K562 (cell line): ENCODE measurements around the gene EPB41L4B. TPM values are rescaled to one million over a fixed set of nuclear protein-coding genes. Genes with fewer than 3 reads are reported as not detected.

Source experiments
- ATAC-seq: fragments of 200-7000 bp; cut with Tn5 transposase; 3 replicates; pipeline ENCODE4 v1.9.1; 2020; ENCODE audit warnings: moderate library complexity
- BruUV-seq: library from RNA; stranded (reverse); fragments of 400-500 nt; replicated peaks from 2 replicates; lab custom pipeline; 2021; lab: Mats Ljungman, UMichigan
- CTCF ChIA-PET: fragments of 300-600 bp; formaldehyde crosslinking; extraction: SDS; loops from one replicate; lab custom pipeline; 2021; ENCODE audit warnings: low intra/inter-chr PET ratio; lab: Yijun Ruan, JAX
- POLR2A ChIA-PET: fragments of 300-600, 350-650 bp; sonication (Branson Sonifier 250); formaldehyde crosslinking; extraction: SDS; loops from one replicate; lab custom pipeline; 2021; ENCODE audit warnings: antibody characterized with exemption, inconsistent platforms; lab: Yijun Ruan, JAX
- DNase-seq, 4 experiments: peaks; one replicate each; pipeline versions ENCODE4 v3.0.0 to v3.0.0-alpha.2; 2011 to 2018; ENCODE audit warnings: low spot score in 3 of 4, mixed read lengths in 3 of 4; ENCODE audit errors: extremely low read depth in 1 of 4
- FAIRE-seq: peaks from 2 replicates; lab custom pipeline; 2011; peaks lifted over from hg19 to GRCh38; lab: Jason Lieb, UNC
- H2AFZ ChIP-seq: 2 replicates; pipeline ENCODE4 v1.6.0; 2011; ENCODE audit warnings: low read depth, low read length, control low read depth, inconsistent platforms
- H3K27ac ChIP-seq: fragments of 200-600 bp; 3 replicates; pipeline ENCODE4 v1.8.0; 2011; ENCODE audit warnings: low read depth, mild to moderate bottlenecking, control low read depth, inconsistent platforms, low read length, moderate library complexity, mixed read lengths; ENCODE audit errors: extremely low read depth
- H3K27me3 ChIP-seq, 2 experiments: fragments of 300-600 bp in 1 of 2; 2 replicates in 1 of 2; 3 replicates in 1 of 2; pipeline versions ENCODE4 v1.6.0 to v1.8.0; 2011; ENCODE audit warnings: inconsistent platforms in 2 of 2, low read length in 2 of 2, mild to moderate bottlenecking in 1 of 2, mixed read lengths in 1 of 2, moderate library complexity in 1 of 2; ENCODE audit not compliant: control insufficient read depth in 2 of 2, insufficient read depth in 2 of 2
- H3K36me3 ChIP-seq: fragments of 300-600 bp; 3 replicates; pipeline ENCODE4 v1.8.0; 2011; ENCODE audit warnings: mild to moderate bottlenecking, low read length, inconsistent platforms; ENCODE audit not compliant: control insufficient read depth, insufficient read depth
- H3K4me1 ChIP-seq, 2 experiments: fragments of 200-600 bp in 1 of 2; replicated peaks in 1 of 2; 2 replicates in 1 of 2; 3 replicates in 1 of 2; pipeline versions ENCODE4 v1.5.1 to v1.8.0; 2011; ENCODE audit warnings: inconsistent platforms in 2 of 2, low read length in 2 of 2, mild to moderate bottlenecking in 1 of 2, mixed read lengths in 1 of 2, moderate library complexity in 1 of 2; ENCODE audit not compliant: control insufficient read depth in 2 of 2, insufficient read depth in 2 of 2
- H3K4me2 ChIP-seq: 2 replicates; pipeline ENCODE4 v1.6.1; 2011; ENCODE audit warnings: low read length, control low read depth, inconsistent platforms, mixed read lengths; ENCODE audit not compliant: insufficient read depth
- H3K4me3 ChIP-seq: fragments of 200-600 bp; sonication (generic), shearing (Covaris generic); 2 replicates; pipeline ENCODE4 v1.5.1; 2016; ENCODE audit warnings: control low read depth, inconsistent platforms
- H3K79me2 ChIP-seq: fragments of 200-600 bp; 3 replicates; pipeline ENCODE4 v1.8.0; 2011; ENCODE audit warnings: low read length, inconsistent platforms; ENCODE audit not compliant: control insufficient read depth, insufficient read depth
- H3K9ac ChIP-seq, 2 experiments: 2 replicates each; pipeline versions ENCODE4 v1.6.0 to v1.6.1; 2011; ENCODE audit warnings: low read depth in 2 of 2, low read length in 2 of 2, control low read depth in 1 of 2, inconsistent platforms in 1 of 2, mild to moderate bottlenecking in 1 of 2, mixed read lengths in 1 of 2; ENCODE audit not compliant: insufficient read depth in 1 of 2
- H3K9me1 ChIP-seq: one replicate; pipeline ENCODE4 v1.6.0; 2011; ENCODE audit warnings: inconsistent platforms, mild to moderate bottlenecking, low read length, moderate library complexity; ENCODE audit not compliant: control insufficient read depth, insufficient read depth
- H3K9me3 ChIP-seq: replicated peaks from 2 replicates; pipeline ENCODE4 v1.5.1; 2011; ENCODE audit warnings: low read depth, low read length, inconsistent platforms; ENCODE audit not compliant: control insufficient read depth, insufficient read depth
- H4K20me1 ChIP-seq: replicated peaks from 2 replicates; pipeline ENCODE4 v1.6.1; 2011; ENCODE audit warnings: low read length, inconsistent platforms, mixed read lengths; ENCODE audit not compliant: control insufficient read depth, insufficient read depth
- CREB1 ChIP-seq, 2 experiments: sonication (generic) in 1 of 2; formaldehyde crosslinking in 1 of 2; IDR thresholded peaks; 2 replicates each; pipeline versions ENCODE4 v1.6.1 to v1.8.0; 2012 to 2022; ENCODE audit warnings: inconsistent platforms in 1 of 2, mild to moderate bottlenecking in 1 of 2, missing genetic modification reagents in 1 of 2, moderate library complexity in 1 of 2
- FOXA1 ChIP-seq: fragments of 450-650 bp; IDR thresholded peaks from 2 replicates; pipeline ENCODE4 v1.6.1; 2016; ENCODE audit warnings: mild to moderate bottlenecking, borderline replicate concordance
- MEIS2 ChIP-seq: fragments of 450-650 bp; IDR thresholded peaks from 2 replicates; pipeline ENCODE4 v1.6.1; 2014; ENCODE audit warnings: mild to moderate bottlenecking; ENCODE audit not compliant: partially characterized antibody
- PYGO2 ChIP-seq: fragments of 450-650 bp; IDR thresholded peaks from 2 replicates; pipeline ENCODE4 v1.6.1; 2016; ENCODE audit warnings: mild to moderate bottlenecking, missing genetic modification characterization, moderate library complexity, missing compliant biosample characterization
- SNIP1 ChIP-seq: fragments of 450-650 bp; IDR thresholded peaks from 2 replicates; pipeline ENCODE4 v1.7.1; 2017; ENCODE audit warnings: low read depth, mild to moderate bottlenecking
- YBX1 ChIP-seq: fragments of 450-650 bp; IDR thresholded peaks from 2 replicates; pipeline ENCODE4 v1.7.1; 2016; ENCODE audit warnings: mild to moderate bottlenecking
- ZBTB17 ChIP-seq: fragments of 450-650 bp; formaldehyde crosslinking; IDR thresholded peaks from 2 replicates; pipeline ENCODE4 v1.4.0; 2020; ENCODE audit warnings: mild to moderate bottlenecking
- ZNF140 ChIP-seq: fragments of 250-450 bp; sonication (Bioruptor Pico); IDR thresholded peaks from 2 replicates; pipeline ENCODE4 v1.8.0; 2021; ENCODE audit warnings: moderate library complexity, mild to moderate bottlenecking, inconsistent platforms
- ZNF717 ChIP-seq: fragments of 250-450 bp; sonication (Bioruptor Pico); IDR thresholded peaks from 2 replicates; pipeline ENCODE4 v1.5.0; 2021
- WGBS: fragments of 100-300 bp; shearing (Covaris generic); methylation state at CpG from one replicate; pipeline ENCODE4 v1.1.6; 2016; ENCODE audit warnings: low coverage, mixed read lengths; ENCODE audit not compliant: insufficient coverage; ENCODE audit errors: missing lambda C conversion rate; 5-methylcytosine and 5-hydroxymethylcytosine counted together
- in situ Hi-C: fragments of 300-500 bp; cut with MboI; formaldehyde crosslinking; loops from 4 replicates; pipeline ENCODE4 v1.15.0; 2018; ENCODE audit warnings: inconsistent platforms, mixed read lengths
- intact Hi-C: fragments of 100-400 bp; cut with micrococcal nuclease; formaldehyde crosslinking; loops from 2 replicates; pipeline ENCODE4 v1.14.2; 2022
- polyA plus RNA-seq, 8 experiments: library from polyadenylated mRNA; depleted of rRNA in 4 of 8; stranded (reverse) in 5 of 8; unstranded in 3 of 8; fragments of >200 nt; fragmentation: Nextera tagmentation in 2 of 8; fragmentation: Illumina TruSeq in 1 of 8; extraction: Ambion mirVana in 2 of 8; extraction: Trizol in 1 of 8; gene quantifications; 2 replicates each; pipeline versions ENCODE4 v1.2.1 to v1.2.3, GENCODE V29; 2011 to 2014; ENCODE audit warnings: inconsistent platforms in 1 of 8, missing spikeins in 1 of 8
- total RNA-seq, 7 experiments: library from RNA; depleted of rRNA in 6 of 7; stranded (reverse); fragments of >200 nt in 6 of 7; fragmentation: Illumina TruSeq in 2 of 7; extraction: Trizol in 2 of 7; gene quantifications; 2 replicates each; pipeline versions ENCODE4 v1.2.1 to v1.2.3, GENCODE V29; 2011 to 2021; ENCODE audit warnings: low replicate concordance in 1 of 7
- TF ChIP-seq, protein P1 (sequence below): fragments of 250-450 bp; sonication (Bioruptor Pico); IDR thresholded peaks from 2 replicates; pipeline ENCODE4 v1.5.0; 2020; ENCODE audit warnings: mild to moderate bottlenecking, borderline replicate concordance
- TF ChIP-seq, protein P2 (sequence below), 2 experiments: fragments of 450-650 bp; IDR thresholded peaks; 2 replicates each; pipeline ENCODE4 v1.6.1; 2018; ENCODE audit warnings: mild to moderate bottlenecking in 2 of 2, low read depth in 1 of 2; ENCODE audit not compliant: partially characterized antibody in 2 of 2
- TF ChIP-seq, protein P3 (sequence below): fragments of 250-450 bp; sonication (Bioruptor Pico); IDR thresholded peaks from 2 replicates; pipeline ENCODE4 v1.5.0; 2020; ENCODE audit warnings: mild to moderate bottlenecking

Gene EPB41L4B
- total and polyA plus RNA-seq, 9 of the 15 experiments (the other 6 are each of a cell fraction or from before 2014, with no cell fraction given): 0.09 to 0.38 (median 0.21) TPM

DNA sequence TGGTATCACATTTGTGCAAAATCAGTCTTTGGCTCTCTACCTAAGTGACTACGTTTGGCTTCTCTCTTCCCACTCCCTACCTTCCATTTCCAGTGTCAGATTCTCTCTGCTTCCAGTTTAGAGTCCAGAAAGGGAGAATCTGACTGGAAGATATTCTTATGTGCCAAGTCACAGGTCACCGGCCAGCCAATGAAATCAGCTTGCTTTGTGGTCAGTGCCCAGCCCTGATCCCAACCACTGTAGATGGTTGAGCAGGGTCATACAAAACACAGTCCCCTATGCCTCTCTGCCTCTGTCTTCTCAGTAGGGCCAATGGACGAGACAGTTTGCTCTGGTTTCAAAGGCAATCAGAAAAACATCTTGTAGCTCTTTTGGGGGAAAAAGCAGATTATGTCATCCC is 15.6 kb upstream of the EPB41L4B start:
- Histone ChIP-seq H3K36me3 (no peaks in the 10 kb centered on the region), H3K9ac (no peak overlapping the region), H3K4me1 (peaks cover 0 to 11% of the 10 kb centered on the region in 2 experiments; a peak in 2 of 5 replicates), H3K4me2 (no peak overlapping the region), H3K79me2 (no peaks in the 10 kb centered on the region), H3K4me3 (no peak overlapping the region), H3K9me1 (no peaks in the 10 kb centered on the region), H2AFZ (no peak overlapping the region), H3K9me3 (no peaks in the 10 kb centered on the region), H4K20me1 (no peaks in the 10 kb centered on the region), H3K27me3 (peaks cover 0 to 22% of the 10 kb centered on the region in 2 experiments; a peak in 4 of 5 replicates), H3K27ac (no peak overlapping the region)
- CTCF ChIA-PET: no interaction called here
- in situ Hi-C loops (no loop called here), intact Hi-C loops (no loop called here)
- FAIRE-seq: no peak
- 3% methylated on average over 3 of the region's 3 CpGs for WGBS
- ATAC-seq: no peak
- POLR2A ChIA-PET: no interaction called here
- no TSS peak for BruUV-seq
- DNase-seq: no peak
- TF ChIP-seq ZNF717 (CRISPR knock-in tag): no peak
- TF ChIP-seq MEIS2: no peak
- TF ChIP-seq, protein P1, sequence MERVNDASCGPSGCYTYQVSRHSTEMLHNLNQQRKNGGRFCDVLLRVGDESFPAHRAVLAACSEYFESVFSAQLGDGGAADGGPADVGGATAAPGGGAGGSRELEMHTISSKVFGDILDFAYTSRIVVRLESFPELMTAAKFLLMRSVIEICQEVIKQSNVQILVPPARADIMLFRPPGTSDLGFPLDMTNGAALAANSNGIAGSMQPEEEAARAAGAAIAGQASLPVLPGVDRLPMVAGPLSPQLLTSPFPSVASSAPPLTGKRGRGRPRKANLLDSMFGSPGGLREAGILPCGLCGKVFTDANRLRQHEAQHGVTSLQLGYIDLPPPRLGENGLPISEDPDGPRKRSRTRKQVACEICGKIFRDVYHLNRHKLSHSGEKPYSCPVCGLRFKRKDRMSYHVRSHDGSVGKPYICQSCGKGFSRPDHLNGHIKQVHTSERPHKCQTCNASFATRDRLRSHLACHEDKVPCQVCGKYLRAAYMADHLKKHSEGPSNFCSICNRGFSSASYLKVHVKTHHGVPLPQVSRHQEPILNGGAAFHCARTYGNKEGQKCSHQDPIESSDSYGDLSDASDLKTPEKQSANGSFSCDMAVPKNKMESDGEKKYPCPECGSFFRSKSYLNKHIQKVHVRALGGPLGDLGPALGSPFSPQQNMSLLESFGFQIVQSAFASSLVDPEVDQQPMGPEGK (CRISPR knock-in tag): no peak
- no peak for TF ChIP-seq FOXA1
- no peak for TF ChIP-seq SNIP1
- no peak for TF ChIP-seq YBX1
- no peak for TF ChIP-seq CREB1 (IDR thresholded peaks at IDR 0.05)
- no peak for TF ChIP-seq CREB1 (CRISPR knock-in tag; IDR thresholded peaks at IDR 0.05)
- no peak for TF ChIP-seq PYGO2 (tag)
- no peak for TF ChIP-seq ZNF140 (CRISPR knock-in tag)
- no peak for TF ChIP-seq ZBTB17 (CRISPR knock-in tag)
- TF ChIP-seq, protein P2, sequence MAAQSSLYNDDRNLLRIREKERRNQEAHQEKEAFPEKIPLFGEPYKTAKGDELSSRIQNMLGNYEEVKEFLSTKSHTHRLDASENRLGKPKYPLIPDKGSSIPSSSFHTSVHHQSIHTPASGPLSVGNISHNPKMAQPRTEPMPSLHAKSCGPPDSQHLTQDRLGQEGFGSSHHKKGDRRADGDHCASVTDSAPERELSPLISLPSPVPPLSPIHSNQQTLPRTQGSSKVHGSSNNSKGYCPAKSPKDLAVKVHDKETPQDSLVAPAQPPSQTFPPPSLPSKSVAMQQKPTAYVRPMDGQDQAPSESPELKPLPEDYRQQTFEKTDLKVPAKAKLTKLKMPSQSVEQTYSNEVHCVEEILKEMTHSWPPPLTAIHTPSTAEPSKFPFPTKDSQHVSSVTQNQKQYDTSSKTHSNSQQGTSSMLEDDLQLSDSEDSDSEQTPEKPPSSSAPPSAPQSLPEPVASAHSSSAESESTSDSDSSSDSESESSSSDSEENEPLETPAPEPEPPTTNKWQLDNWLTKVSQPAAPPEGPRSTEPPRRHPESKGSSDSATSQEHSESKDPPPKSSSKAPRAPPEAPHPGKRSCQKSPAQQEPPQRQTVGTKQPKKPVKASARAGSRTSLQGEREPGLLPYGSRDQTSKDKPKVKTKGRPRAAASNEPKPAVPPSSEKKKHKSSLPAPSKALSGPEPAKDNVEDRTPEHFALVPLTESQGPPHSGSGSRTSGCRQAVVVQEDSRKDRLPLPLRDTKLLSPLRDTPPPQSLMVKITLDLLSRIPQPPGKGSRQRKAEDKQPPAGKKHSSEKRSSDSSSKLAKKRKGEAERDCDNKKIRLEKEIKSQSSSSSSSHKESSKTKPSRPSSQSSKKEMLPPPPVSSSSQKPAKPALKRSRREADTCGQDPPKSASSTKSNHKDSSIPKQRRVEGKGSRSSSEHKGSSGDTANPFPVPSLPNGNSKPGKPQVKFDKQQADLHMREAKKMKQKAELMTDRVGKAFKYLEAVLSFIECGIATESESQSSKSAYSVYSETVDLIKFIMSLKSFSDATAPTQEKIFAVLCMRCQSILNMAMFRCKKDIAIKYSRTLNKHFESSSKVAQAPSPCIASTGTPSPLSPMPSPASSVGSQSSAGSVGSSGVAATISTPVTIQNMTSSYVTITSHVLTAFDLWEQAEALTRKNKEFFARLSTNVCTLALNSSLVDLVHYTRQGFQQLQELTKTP (IDR thresholded peaks at IDR 0.05; ENCODE audit: low read depth in 1 of 2, partially characterized antibody in 2 of 2): no peak
- TF ChIP-seq, protein P3, sequence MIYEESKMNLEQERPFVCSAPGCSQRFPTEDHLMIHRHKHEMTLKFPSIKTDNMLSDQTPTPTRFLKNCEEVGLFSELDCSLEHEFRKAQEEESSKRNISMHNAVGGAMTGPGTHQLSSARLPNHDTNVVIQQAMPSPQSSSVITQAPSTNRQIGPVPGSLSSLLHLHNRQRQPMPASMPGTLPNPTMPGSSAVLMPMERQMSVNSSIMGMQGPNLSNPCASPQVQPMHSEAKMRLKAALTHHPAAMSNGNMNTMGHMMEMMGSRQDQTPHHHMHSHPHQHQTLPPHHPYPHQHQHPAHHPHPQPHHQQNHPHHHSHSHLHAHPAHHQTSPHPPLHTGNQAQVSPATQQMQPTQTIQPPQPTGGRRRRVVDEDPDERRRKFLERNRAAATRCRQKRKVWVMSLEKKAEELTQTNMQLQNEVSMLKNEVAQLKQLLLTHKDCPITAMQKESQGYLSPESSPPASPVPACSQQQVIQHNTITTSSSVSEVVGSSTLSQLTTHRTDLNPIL (CRISPR knock-in tag): no peak
